BLaER1 (cell line): Measurements from ENCODE around the gene ZDHHC8.
A peak's percentile ranks its signal among the peaks of the same experiment; 100 is the strongest.

Experiments
- H3K27ac ChIP-seq: shearing (Covaris generic); formaldehyde crosslinking; 2 replicates; pipeline ENCODE4 v1.8.1; 2022
- H3K27me3 ChIP-seq: shearing (Covaris generic); formaldehyde crosslinking; 2 replicates; pipeline ENCODE4 v1.8.1; 2022
- H3K36me3 ChIP-seq: shearing (Covaris generic); formaldehyde crosslinking; 2 replicates; pipeline ENCODE4 v1.8.1; 2022
- H3K4me1 ChIP-seq: shearing (Covaris generic); formaldehyde crosslinking; 2 replicates; pipeline ENCODE4 v1.8.1; 2022
- H3K4me2 ChIP-seq: shearing (Covaris generic); formaldehyde crosslinking; 2 replicates; pipeline ENCODE4 v1.8.1; 2022
- H3K4me3 ChIP-seq: shearing (Covaris generic); formaldehyde crosslinking; 2 replicates; pipeline ENCODE4 v1.8.1; 2022
- H3K9ac ChIP-seq: shearing (Covaris generic); formaldehyde crosslinking; 2 replicates; pipeline ENCODE4 v1.8.1; 2022
- H3K9me3 ChIP-seq: shearing (Covaris generic); formaldehyde crosslinking; 2 replicates; pipeline ENCODE4 v1.8.1; 2022
- H4K20me1 ChIP-seq: shearing (Covaris generic); formaldehyde crosslinking; 2 replicates; pipeline ENCODE4 v1.8.1; 2022
- Cebpa-rat ChIP-seq: shearing (Covaris generic); IDR thresholded peaks from 2 replicates; pipeline ENCODE4 v1.8.1; 2022

Gene ZDHHC8

DNA sequence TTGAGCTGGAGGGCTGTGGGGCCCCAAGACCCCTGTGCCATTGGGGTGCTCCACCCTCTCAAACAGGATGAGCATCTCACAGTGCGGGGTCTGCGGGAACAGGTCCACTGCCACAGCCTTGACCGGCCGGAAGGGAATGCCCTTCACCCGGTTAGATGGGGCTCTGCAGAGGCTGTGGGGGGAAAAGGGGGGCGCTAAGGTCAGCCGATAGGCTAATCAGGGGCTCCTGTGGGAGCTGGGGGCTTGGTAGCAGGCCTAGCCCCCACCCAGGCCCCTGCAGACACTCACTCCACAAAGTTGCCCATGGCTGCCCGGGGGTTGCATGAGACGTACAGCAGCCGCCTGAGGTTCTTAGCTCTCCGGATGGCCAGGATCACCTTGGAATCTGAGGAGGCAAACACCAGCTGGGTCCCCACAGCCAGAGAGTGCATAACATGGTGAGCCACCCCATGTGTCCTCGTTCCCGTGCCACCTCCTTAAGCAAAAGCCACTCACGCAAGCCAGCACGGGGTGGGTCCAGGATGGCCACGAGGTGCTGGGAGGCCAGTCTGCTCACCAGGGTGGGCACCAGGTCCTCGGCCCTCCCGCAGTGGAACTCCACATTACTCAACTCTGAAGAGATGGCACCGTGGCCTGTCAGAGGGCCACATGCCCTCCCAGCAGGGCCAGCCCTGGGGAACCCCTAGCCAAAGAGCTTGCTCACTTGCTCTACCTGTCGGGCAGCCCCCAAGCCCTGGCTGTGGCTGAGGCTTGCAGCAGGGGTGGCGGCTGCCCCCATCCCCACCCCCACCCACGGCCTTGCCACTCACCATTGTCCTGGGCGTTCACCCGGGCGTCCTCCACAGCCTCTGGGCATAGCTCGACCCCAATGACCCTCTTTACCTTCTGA, 18.7 kb upstream of the ZDHHC8 start:
- H3K36me3 ChIP-seq, result peaks cover 83% of the 10 kb centered on the region
- H3K4me1 ChIP-seq, result peaks cover 30% of the 10 kb centered on the region
- H3K27ac ChIP-seq, result peak overlapping the region; percentile 64; the same call in 1 of the 2 replicates
- no peak overlapping the region for H3K4me3 ChIP-seq
- TF ChIP-seq Cebpa-rat, result no peak
- H3K27me3 ChIP-seq, result no peaks in the 10 kb centered on the region
- no peak overlapping the region for H3K4me2 ChIP-seq
- H3K9me3 ChIP-seq, result no peaks in the 10 kb centered on the region
- H3K9ac ChIP-seq, result peak overlapping the region; percentile 54
- peaks cover 73% of the 10 kb centered on the region for H4K20me1 ChIP-seq

DNA sequence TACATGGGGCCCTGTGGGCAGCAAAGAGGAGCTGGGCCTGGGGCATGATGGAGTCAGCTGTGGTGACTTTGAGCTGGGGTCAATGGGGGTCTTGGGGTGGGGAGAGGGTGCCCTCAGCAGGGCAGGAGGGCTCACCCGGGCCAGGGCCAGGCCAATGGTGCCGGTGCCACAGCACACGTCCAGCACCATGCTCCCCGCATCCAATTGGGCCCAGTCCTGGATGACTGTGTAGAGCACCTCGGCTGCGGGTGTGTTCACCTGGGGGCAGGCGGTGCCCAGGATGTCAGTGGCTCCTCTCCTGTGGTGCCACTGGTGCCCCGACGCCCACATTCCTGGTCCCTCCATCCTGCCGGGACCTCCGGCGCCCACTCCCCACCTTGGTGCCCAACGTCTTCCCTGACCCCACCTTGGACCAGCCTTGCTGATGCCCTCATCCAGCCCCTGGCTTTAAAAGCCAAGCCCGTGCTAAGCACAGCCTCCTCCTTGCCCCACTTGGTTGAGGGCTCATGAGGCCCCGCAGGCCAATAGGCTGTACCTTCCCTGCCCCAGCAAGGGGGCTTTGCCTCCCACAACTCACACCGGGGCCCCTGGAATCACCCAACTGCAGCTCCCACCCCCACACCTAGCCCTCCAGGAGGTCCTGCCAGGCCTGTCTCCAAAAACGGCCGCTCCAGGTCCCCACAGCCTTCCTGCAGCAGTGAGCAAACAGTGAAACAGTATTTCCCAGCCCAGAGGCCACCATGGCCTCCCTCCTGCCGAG, 17.9 kb upstream of the ZDHHC8 start:
- no peaks in the 10 kb centered on the region for H3K9me3 ChIP-seq
- H3K36me3 ChIP-seq, result peaks cover 77% of the 10 kb centered on the region
- no peaks in the 10 kb centered on the region for H3K27me3 ChIP-seq
- 0 out of 2 replicates have a peak overlapping the region, but pooled peaks have one; percentile 15 for H3K9ac ChIP-seq
- H3K4me2 ChIP-seq, result no peak overlapping the region
- H3K27ac ChIP-seq, result no peak overlapping the region
- H4K20me1 ChIP-seq, result peaks cover 72% of the 10 kb centered on the region
- no peak for TF ChIP-seq Cebpa-rat
- peaks cover 34% of the 10 kb centered on the region for H3K4me1 ChIP-seq
- H3K4me3 ChIP-seq, result no peak overlapping the region

- Histone ChIP-seq H3K4me1 (peaks cover 45% of the 10 kb centered on the region), H4K20me1 (peaks cover 72% of the 10 kb centered on the region), H3K36me3 (peaks cover 77% of the 10 kb centered on the region), H3K9ac (0 out of 2 replicates have a peak overlapping the region, but pooled peaks have one; percentile 97), H3K4me3 (no peak overlapping the region), H3K4me2 (peak overlapping the region; percentile 97), H3K27me3 (no peaks in the 10 kb centered on the region), H3K9me3 (no peaks in the 10 kb centered on the region), H3K27ac (0 out of 2 replicates have a peak overlapping the region, but pooled peaks have one; percentile 4)
- TF ChIP-seq Cebpa-rat, result no peak
Observed at GRCh38 chr22:20114506-20115475, 16.8 kb upstream of the ZDHHC8 start.

DNA sequence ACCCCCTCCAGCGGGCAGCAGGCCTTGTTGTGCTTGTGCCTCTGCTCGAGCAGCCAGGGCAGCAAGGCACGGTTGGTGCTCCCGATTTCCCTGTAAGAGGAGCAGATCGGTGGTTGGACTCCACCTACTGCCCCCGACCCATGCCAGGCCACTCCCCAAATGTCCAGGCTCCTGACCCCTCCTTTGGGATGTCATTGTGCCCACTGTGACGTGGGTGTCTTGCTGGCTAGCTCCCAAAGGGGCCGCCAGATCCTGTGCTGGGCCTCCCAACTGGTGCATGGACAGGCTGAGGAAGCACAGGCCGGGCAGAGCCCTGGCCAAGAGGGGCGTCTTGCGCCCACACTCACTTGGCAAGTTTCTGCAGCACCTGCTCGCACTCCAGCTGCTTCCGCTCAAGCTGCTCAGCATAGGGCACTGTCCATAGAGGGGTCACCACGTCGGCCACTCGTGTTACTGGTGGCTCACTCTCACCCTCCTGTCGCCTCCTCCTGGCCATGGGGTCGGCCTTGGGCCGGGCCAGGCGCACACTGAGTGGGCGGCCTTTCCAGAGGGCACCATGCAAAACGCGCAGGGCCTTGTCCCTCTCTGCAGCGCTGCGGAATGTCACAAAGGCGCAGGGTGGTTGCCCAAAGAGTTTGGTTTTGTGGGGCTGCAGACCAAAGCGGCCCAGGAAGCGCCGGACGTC, 15.8 kb upstream of the ZDHHC8 start, which contains the start of gene RANBP1:
RANBP1 (plus strand) TSS at position 414 of the 685 bp plus-strand sequence; CDS start at position 495, 81 bp downstream.
- H3K27me3 ChIP-seq, result no peaks in the 10 kb centered on the region
- H3K4me1 ChIP-seq, result peaks cover 54% of the 10 kb centered on the region
- H3K27ac ChIP-seq, result peak within 1 kb of the TSS; percentile 98
- H3K9ac ChIP-seq, result peak within 1 kb of the TSS; percentile 97
- no peaks in the 10 kb centered on the region for H3K9me3 ChIP-seq
- no peak for TF ChIP-seq Cebpa-rat
- H4K20me1 ChIP-seq, result peaks cover 72% of the 10 kb centered on the region
- H3K4me3 ChIP-seq, result peak within 1 kb of the TSS; percentile 98
- H3K4me2 ChIP-seq, result peak within 1 kb of the TSS; percentile 97
- peaks cover 77% of the 10 kb centered on the region for H3K36me3 ChIP-seq

DNA sequence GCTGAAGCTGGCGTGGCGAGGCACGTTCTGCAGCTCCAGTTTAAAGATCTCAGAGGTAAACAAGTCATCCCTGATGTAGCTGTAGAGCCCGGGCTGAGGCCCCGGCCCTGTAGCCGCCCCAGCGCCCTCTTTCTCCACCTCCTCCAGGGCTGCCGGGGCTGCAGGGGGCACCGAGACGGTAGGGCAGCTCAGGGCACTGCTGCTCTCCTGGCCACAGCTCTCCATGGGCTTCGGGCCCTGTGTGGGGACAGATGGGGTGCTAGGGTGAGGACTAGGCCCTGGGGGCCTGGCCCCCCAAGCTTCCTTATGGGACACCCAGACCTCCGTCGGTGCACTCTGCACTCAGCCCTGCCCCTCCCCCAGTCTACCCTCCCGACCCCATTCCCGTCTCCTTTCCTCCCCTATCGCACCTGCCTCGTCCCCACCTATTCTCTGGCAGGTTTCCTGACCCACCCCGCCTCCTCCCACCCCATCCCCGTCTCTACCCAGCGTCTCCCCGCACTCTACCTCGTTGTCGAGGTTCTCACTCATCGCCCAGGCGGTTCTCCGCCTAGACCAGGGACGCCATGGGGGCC, 15.1 kb upstream of the ZDHHC8 start:
- Histone ChIP-seq H4K20me1 (peaks cover 73% of the 10 kb centered on the region), H3K36me3 (peaks cover 77% of the 10 kb centered on the region), H3K4me3 (peak overlapping the region; percentile 98), H3K27me3 (no peaks in the 10 kb centered on the region), H3K9ac (peak overlapping the region; percentile 97), H3K4me1 (peaks cover 54% of the 10 kb centered on the region), H3K9me3 (no peaks in the 10 kb centered on the region), H3K4me2 (peak overlapping the region; percentile 97), H3K27ac (peak overlapping the region; percentile 98)
- TF ChIP-seq Cebpa-rat, result no peak

DNA sequence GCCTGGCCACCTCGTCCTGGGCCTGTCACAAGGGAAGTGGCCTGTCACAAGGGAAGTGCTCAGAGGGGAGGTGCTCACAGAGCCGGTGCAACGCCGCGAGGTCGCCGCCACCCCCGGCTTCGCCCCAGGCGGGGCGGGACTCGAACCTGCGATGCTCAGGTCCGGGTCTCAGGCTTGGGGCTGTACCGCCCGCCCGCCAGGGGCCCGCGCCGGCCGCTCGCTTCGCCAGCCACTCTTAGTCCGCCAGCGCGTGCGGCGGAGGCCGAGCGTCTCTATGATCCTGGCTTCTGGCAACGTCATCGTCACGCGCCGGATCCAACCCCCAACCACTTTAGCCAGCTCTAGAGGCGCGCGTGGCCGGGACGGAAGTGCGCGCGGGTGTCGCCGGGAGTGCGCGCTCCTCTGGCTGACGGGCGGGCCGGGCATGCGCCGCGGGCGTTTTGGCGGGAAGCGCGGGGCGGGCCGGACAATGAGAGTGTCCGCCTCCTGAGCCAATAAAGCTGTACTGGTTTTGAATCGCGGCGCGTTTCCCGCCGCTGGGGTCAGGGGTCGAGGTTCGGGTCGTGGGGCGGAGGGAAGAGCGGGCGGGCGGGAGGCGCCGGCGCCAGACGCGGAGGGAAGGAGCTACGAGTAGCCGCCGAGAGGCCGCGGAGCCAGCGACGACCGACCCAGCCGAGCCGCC, 14.5 kb upstream of the ZDHHC8 start, which contains the start of gene TRMT2A:
TRMT2A (minus strand) TSS at position 276 of the 682 bp plus-strand sequence. CDS start 320 bp downstream, outside the sequence.
- TF ChIP-seq Cebpa-rat, result no peak
- H3K4me1 ChIP-seq, result peaks cover 54% of the 10 kb centered on the region
- peak within 1 kb of the TSS; percentile 99 for H3K9ac ChIP-seq
- no peaks in the 10 kb centered on the region for H3K27me3 ChIP-seq
- no peaks in the 10 kb centered on the region for H3K9me3 ChIP-seq
- peak within 1 kb of the TSS; percentile 98 for H3K27ac ChIP-seq
- H3K36me3 ChIP-seq, result peaks cover 78% of the 10 kb centered on the region
- peak within 1 kb of the TSS; percentile 97 for H3K4me2 ChIP-seq
- H4K20me1 ChIP-seq, result peaks cover 74% of the 10 kb centered on the region
- peak within 1 kb of the TSS; percentile 98 for H3K4me3 ChIP-seq

- Histone ChIP-seq H3K36me3 (peaks cover 76% of the 10 kb centered on the region), H4K20me1 (peaks cover 72% of the 10 kb centered on the region), H3K9ac (peak overlapping the region; percentile 99), H3K27me3 (no peaks in the 10 kb centered on the region), H3K4me2 (peak overlapping the region; percentile 89), H3K27ac (peak overlapping the region; percentile 98), H3K4me3 (peak overlapping the region; percentile 98), H3K9me3 (no peaks in the 10 kb centered on the region), H3K4me1 (peaks cover 53% of the 10 kb centered on the region)
- TF ChIP-seq Cebpa-rat, result no peak
Observed at GRCh38 chr22:20117633-20118299, 13.8 kb upstream of the ZDHHC8 start.
